DND-41 (cell line): ENCODE results near the gene UNC13B.

Experiments used
- ATAC-seq: fragments of 200-7000 bp; cut with Tn5 transposase; 3 replicates; pipeline ENCODE4 v1.9.1; 2021; ENCODE audit warnings: low read depth; ENCODE audit not compliant: insufficient read depth
- DNase-seq: peaks from one replicate; pipeline ENCODE4 v3.0.0-alpha.2; 2020
- H2AFZ ChIP-seq: 2 replicates; pipeline ENCODE4 v1.6.0; 2012; ENCODE audit warnings: low read depth, low read length
- H3K27ac ChIP-seq: 2 replicates; pipeline ENCODE4 v1.5.1; 2012; ENCODE audit warnings: low read length, inconsistent platforms
- H3K27me3 ChIP-seq: fragments of 200-600 bp; sonication (generic); 2 replicates; pipeline ENCODE4 v1.6.0; 2012; ENCODE audit warnings: low read length, mild to moderate bottlenecking, inconsistent platforms; ENCODE audit not compliant: insufficient read depth, poor library complexity
- H3K36me3 ChIP-seq: 2 replicates; pipeline ENCODE4 v1.5.1; 2012; ENCODE audit warnings: low read length, inconsistent platforms; ENCODE audit not compliant: insufficient read depth
- H3K4me1 ChIP-seq: 2 replicates; pipeline ENCODE4 v1.5.1; 2012; ENCODE audit warnings: mild to moderate bottlenecking, low read length; ENCODE audit not compliant: insufficient read depth
- H3K4me2 ChIP-seq: 2 replicates; pipeline ENCODE4 v1.6.0; 2012; ENCODE audit warnings: mild to moderate bottlenecking, moderate library complexity, low read length, inconsistent platforms; ENCODE audit not compliant: insufficient read depth
- H3K4me3 ChIP-seq, 2 experiments: fragments of 200-600 bp in 1 of 2; shearing (Covaris generic) in 1 of 2; 2 replicates each; pipeline ENCODE4 v1.5.1; 2012 to 2016; ENCODE audit warnings: inconsistent platforms in 2 of 2, low read length in 2 of 2, mild to moderate bottlenecking in 2 of 2, low read depth in 1 of 2, moderate library complexity in 1 of 2
- H3K79me2 ChIP-seq: 2 replicates; pipeline ENCODE4 v1.6.0; 2012; ENCODE audit warnings: low read length, inconsistent platforms; ENCODE audit not compliant: insufficient read depth
- H3K9ac ChIP-seq: 2 replicates; pipeline ENCODE4 v1.6.0; 2012; ENCODE audit warnings: low read depth, mild to moderate bottlenecking, inconsistent platforms, low read length, moderate library complexity
- H3K9me3 ChIP-seq: 2 replicates; pipeline ENCODE4 v1.5.1; 2012; ENCODE audit warnings: low read length, moderate library complexity, mild to moderate bottlenecking, inconsistent platforms; ENCODE audit not compliant: insufficient read depth, severe bottlenecking
- H4K20me1 ChIP-seq: 2 replicates; pipeline ENCODE4 v1.6.0; 2012; ENCODE audit warnings: low read length; ENCODE audit not compliant: insufficient read depth
- EZH2 ChIP-seq: IDR thresholded peaks from 3 replicates; pipeline ENCODE4 v1.6.1; 2012; ENCODE audit warnings: borderline replicate concordance, low read depth, mild to moderate bottlenecking, moderate library complexity, low read length, inconsistent platforms; ENCODE audit not compliant: severe bottlenecking
- TF ChIP-seq, protein P1 (sequence below): IDR thresholded peaks from 2 replicates; pipeline ENCODE4 v1.5.1; 2012; ENCODE audit warnings: borderline replicate concordance, low read length, moderate library complexity, mild to moderate bottlenecking; ENCODE audit not compliant: poor library complexity, severe bottlenecking; ENCODE audit errors: extremely low read depth

UNC13B gene

DNA sequence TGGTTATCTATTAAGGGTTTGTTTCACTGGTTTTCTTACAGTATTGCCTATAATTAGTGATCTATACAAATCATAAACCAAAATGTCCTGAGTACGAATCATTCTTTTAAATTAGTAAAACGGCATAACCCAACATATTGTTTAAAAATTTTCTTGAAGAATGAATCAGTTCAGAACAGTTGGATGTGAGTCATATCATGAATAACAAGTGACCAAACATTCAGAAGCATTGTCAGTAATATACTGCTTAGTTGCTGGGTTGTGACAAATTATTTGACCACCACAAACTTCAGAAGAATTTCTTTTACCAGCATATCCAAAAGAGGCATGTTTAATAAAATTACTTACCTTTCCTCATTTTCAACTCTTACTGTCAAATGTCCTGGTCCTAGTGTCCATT is 111.2 kb downstream of the UNC13B start:
- Histone ChIP-seq H3K4me1 (peaks cover 7% of the 10 kb centered on the region; the same call in 1 of the 2 replicates), H3K9me3 (no peaks in the 10 kb centered on the region), H3K4me2 (no peak overlapping the region), H3K9ac (no peak overlapping the region), H3K27ac (no peak overlapping the region), H3K36me3 (no peaks in the 10 kb centered on the region), H4K20me1 (no peaks in the 10 kb centered on the region), H3K27me3 (peaks cover 8% of the 10 kb centered on the region), H3K79me2 (no peaks in the 10 kb centered on the region), H2AFZ (no peak overlapping the region), H3K4me3 (no peak overlapping the region)
- DNase-seq = no peak
- ATAC-seq = no peak
- TF ChIP-seq EZH2 = no peak
- TF ChIP-seq, protein P1, sequence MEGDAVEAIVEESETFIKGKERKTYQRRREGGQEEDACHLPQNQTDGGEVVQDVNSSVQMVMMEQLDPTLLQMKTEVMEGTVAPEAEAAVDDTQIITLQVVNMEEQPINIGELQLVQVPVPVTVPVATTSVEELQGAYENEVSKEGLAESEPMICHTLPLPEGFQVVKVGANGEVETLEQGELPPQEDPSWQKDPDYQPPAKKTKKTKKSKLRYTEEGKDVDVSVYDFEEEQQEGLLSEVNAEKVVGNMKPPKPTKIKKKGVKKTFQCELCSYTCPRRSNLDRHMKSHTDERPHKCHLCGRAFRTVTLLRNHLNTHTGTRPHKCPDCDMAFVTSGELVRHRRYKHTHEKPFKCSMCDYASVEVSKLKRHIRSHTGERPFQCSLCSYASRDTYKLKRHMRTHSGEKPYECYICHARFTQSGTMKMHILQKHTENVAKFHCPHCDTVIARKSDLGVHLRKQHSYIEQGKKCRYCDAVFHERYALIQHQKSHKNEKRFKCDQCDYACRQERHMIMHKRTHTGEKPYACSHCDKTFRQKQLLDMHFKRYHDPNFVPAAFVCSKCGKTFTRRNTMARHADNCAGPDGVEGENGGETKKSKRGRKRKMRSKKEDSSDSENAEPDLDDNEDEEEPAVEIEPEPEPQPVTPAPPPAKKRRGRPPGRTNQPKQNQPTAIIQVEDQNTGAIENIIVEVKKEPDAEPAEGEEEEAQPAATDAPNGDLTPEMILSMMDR = no peak

DNA sequence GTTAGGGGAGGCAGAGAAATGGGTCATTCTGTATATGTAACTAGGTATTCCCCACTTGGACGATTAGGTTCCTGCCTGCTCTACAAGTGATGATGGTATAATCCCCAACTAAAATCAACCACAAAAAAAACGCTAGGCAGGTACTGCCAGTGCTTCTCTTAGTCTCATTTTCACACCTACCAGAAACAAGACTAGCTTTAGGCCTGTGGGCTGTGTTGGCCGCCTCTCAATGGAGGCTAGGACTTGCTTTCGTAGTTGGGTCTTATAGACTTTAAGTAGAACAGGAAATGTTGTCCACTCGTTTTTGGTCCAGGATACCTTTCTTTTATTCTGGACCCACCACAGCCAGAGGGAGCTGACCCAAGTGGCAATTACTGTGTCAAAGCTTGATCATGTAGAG is 111.8 kb downstream of the UNC13B start:
- no peak for DNase-seq
- no peak overlapping the region for H3K27ac ChIP-seq

DNA sequence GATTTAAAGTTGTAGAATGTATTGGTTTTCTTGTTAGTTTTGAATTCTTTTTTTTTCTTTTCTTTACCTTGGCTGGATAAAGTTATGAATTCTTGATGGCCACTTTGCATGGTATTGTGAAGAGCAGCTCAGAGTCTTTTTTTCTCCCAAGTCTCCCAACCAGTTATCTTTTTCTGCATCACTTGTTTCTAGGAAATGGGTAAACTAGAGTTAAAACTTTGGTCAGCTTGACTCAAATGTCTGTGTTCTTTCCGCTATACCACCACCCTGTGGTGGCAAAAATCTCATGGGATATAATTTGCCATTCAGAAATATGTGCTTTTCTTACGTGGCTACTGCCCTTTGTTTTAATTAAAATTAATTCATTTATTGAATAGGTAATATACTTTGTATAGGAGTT is 113.2 kb downstream of the UNC13B start:
- Histone ChIP-seq H3K4me1 (peaks cover 7% of the 10 kb centered on the region; the same call in 1 of the 2 replicates), H4K20me1 (no peaks in the 10 kb centered on the region), H3K4me2 (no peak overlapping the region), H3K36me3 (no peaks in the 10 kb centered on the region), H3K27ac (no peak overlapping the region), H3K79me2 (no peaks in the 10 kb centered on the region), H2AFZ (no peak overlapping the region), H3K9ac (no peak overlapping the region), H3K4me3 (no peak overlapping the region), H3K27me3 (peaks cover 8% of the 10 kb centered on the region), H3K9me3 (no peaks in the 10 kb centered on the region)
- TF ChIP-seq, protein P1 = no peak
- TF ChIP-seq EZH2 = no peak
- DNase-seq = no peak
- ATAC-seq = no peak

More for the DNA sequence above, 111.8 kb downstream of the UNC13B start:
- Histone ChIP-seq H3K79me2 (no peaks in the 10 kb centered on the region), H3K9ac (no peak overlapping the region), H3K4me2 (no peak overlapping the region), H3K27me3 (peaks cover 8% of the 10 kb centered on the region), H3K36me3 (no peaks in the 10 kb centered on the region), H4K20me1 (no peaks in the 10 kb centered on the region), H2AFZ (no peak overlapping the region), H3K4me1 (peaks cover 7% of the 10 kb centered on the region; the same call in 1 of the 2 replicates), H3K9me3 (no peaks in the 10 kb centered on the region), H3K4me3 (no peak overlapping the region)
- TF ChIP-seq, protein P1 = no peak
- TF ChIP-seq EZH2 = no peak
- no peak for ATAC-seq

DNA sequence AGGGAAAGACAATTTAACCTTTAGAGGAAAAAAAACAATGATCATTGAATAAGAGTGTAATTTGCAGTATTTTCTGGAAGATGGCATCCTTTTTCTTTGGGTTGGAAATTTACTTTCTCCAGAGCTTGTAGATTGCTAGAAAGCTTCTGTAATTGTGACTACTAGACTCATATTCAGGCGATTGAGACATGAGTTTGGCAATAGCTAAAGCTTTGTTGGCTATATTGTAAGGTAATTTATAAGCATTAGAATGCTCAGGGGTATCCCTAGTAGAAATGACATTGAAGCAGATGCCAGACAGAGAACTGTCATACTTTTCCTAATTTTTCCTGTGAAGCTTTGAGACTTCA is 115.3 kb downstream of the UNC13B start:
- no peak for DNase-seq
- peaks cover 8% of the 10 kb centered on the region for H3K27me3 ChIP-seq
- H3K4me1 ChIP-seq = peaks cover 7% of the 10 kb centered on the region; the same call in 1 of the 2 replicates
- 0 out of 4 replicates have a peak overlapping the region, but pooled peaks of 1 of the 2 experiments have one; percentile 31 for H3K4me3 ChIP-seq
- no peaks in the 10 kb centered on the region for H3K9me3 ChIP-seq
- peak overlapping the region; percentile 58; the same call in 1 of the 2 replicates for H2AFZ ChIP-seq
- H4K20me1 ChIP-seq = no peaks in the 10 kb centered on the region
- no peak overlapping the region for H3K9ac ChIP-seq
- no peaks in the 10 kb centered on the region for H3K79me2 ChIP-seq
- H3K27ac ChIP-seq = no peak overlapping the region
- ATAC-seq = no peak
- no peaks in the 10 kb centered on the region for H3K36me3 ChIP-seq
- TF ChIP-seq, protein P1 = no peak
- TF ChIP-seq EZH2 = no peak
- H3K4me2 ChIP-seq = peak overlapping the region; percentile 57
